LNCAP (cell line): ENCODE results near the gene MED25.

ENCODE experiments used
- CTCF ChIP-seq: fragments of 450-650 bp; IDR thresholded peaks from 2 replicates; pipeline ENCODE4 v1.5.1; 2017; ENCODE audit warnings: mild to moderate bottlenecking

The MED25 gene

GRCh38 chr19:49879243-49879963 lies 61.3 kb downstream of the MED25 start:
- TF ChIP-seq CTCF = no peak

GRCh38 chr19:49880162-49880869 lies 62.2 kb downstream of the MED25 start:
- no peak for TF ChIP-seq CTCF

- no peak for TF ChIP-seq CTCF
These were observed 63.1 kb downstream of the MED25 start for GRCh38 chr19:49881186-49881585.

GRCh38 chr19:49881672-49882394 lies 63.7 kb downstream of the MED25 start:
- TF ChIP-seq CTCF = no peak

- no peak for TF ChIP-seq CTCF
These were observed 64.6 kb downstream of the MED25 start for GRCh38 chr19:49882643-49883042.

GRCh38 chr19:49883094-49883493 lies 65.0 kb downstream of the MED25 start:
- no peak for TF ChIP-seq CTCF

- TF ChIP-seq CTCF = no peak
These were observed 66.0 kb downstream of the MED25 start for GRCh38 chr19:49884109-49884508.
